Left colon (tissue), 2 donors: ENCODE data around the gene ELAVL4. TPM values are rescaled to one million over a fixed set of nuclear protein-coding genes. Genes with fewer than 3 reads are reported as not detected.

Source experiments
- ATAC-seq: fragments of 200-7000 bp; cut with Tn5 transposase; one replicate; pipeline ENCODE4 v1.9.1; 2020; ENCODE audit warnings: mild to moderate bottlenecking, moderate library complexity
- DNase-seq, 2 donors: peaks; one replicate each; pipeline ENCODE4 v3.0.0-alpha.2; 2020
- intact Hi-C, 2 donors: fragments of 100-400 bp; cut with DNase I in 1 of 2; cut with micrococcal nuclease in 1 of 2; formaldehyde crosslinking; loops; one replicate each; pipeline versions ENCODE4 v1.11.2 to v1.14.0; 2022; cut with DNase I, micrococcal nuclease
- total RNA-seq, 2 donors: library from RNA; stranded (reverse); fragmentation: NEBNext Ultra II Directional; extraction: Animal tissue kit (Norgen Biotek cat#: 25700); gene quantifications; one replicate each; pipeline ENCODE4 v1.2.1, GENCODE V29; 2021
- donor health status: DM: no; HTN: no; CAD: no.
- donor health status: DM: yes; HTN: yes; CAD: no.

The ELAVL4 gene
- total RNA-seq, 2 donors from 2014 or later: 0.79 to 1.2 TPM

DNA sequence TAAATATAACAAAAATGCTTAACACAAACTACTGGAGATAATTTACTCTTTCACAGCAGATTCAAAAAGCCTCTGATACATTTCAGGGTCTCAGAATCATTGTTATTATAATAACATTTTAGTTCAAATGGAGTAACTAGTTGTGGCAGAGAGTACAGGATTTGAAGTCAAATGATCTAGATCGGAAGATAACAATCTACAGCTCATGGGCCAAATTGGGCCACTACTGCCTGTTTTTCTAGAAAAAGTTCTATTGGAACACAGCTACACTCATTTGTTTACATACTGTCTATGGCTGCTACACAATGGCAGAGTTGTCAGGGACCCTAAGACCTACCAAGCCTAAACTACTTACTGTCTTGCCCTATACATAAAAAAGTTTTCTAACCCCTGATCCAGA, 63.6 kb downstream of the ELAVL4 start:
- intact Hi-C loops: no loop called here
- ATAC-seq (no peak), DNase-seq (no peak)

DNA sequence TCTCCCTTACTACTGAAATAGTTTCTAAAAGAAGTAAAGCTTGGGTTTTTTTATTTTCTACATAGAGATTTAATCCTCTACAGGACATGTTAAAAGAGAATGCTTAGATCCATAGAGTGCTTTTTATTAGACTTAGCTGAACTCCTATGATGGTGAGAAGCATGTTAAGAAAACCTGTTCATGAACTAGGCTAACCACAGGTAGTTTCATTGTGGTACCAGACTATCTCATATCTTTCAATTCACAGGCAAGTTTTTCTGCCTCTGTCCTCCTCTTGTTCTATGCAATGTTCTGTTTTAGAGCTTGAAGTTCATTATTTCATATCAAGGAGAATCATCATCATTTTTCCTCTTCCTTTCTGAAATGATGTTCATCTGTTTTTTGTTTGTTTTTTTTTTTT, 65.4 kb downstream of the ELAVL4 start:
- intact Hi-C loops: no loop called here
- no peak for DNase-seq
- ATAC-seq: no peak

DNA sequence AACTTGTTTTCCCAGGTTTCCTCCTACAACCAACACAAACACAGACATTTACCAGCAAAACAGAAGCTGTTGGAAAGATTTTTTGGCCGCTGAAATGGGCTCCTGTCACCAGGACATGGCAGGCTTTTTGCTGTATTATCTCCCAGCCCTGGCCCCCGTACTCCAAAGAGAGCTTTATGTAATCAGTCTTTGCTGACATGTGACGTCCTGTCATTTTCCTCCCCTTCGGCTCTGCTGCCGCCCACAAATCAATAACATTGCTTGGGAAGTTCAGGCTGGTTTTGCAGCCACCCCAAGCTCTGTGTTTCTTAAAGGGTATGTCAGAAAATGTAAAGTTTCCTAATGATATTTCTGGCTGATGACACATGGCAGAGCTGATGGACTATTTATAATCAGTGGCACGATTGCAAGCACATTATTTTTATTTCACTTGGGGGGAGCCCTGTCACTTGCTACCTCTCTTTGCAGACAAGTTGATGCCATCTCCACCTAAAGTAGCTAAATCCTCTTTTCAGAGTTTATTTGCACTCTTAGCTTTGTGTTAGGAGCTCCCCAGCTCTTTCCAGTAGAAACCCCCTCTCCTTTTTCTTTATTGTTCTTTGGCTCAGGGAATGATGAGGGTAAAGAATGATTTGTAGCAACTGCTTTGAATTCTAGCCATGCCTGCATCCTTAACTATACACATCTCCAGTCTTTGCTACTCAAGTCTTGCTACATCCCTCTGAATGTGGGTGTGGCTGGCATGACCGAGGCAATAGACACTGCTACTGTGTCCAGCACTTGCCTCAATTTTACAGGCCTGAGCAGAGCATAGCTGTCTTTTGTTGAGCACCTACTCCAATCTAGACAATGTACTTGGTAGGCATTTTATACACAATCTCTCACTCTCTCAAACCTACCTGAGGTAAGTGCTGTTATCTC, 67.3 kb downstream of the ELAVL4 start:
- intact Hi-C loops: no loop called here
- no peak for DNase-seq
- no peak for ATAC-seq

DNA sequence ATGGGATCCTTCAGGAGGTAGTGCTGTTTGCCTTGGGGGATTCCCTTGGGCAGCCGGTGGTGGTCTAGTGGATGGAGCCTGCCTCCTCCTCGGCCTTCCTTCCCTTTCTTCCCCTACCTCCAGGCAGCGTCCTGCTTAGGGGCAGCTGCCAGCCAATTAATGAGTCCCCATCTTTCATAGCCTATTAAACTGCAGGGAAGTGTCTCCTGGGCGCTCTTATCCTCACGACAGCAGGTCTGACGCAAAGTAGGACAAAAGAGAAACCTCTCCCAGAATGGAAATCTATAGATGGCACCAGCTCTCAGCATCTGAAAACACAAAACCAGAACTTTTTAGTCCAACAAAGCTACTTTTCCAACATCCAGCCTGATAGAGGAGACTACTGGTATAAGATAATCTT, 69.3 kb downstream of the ELAVL4 start:
- intact Hi-C loops: no loop called here
- DNase-seq (no peak), ATAC-seq (no peak)

DNA sequence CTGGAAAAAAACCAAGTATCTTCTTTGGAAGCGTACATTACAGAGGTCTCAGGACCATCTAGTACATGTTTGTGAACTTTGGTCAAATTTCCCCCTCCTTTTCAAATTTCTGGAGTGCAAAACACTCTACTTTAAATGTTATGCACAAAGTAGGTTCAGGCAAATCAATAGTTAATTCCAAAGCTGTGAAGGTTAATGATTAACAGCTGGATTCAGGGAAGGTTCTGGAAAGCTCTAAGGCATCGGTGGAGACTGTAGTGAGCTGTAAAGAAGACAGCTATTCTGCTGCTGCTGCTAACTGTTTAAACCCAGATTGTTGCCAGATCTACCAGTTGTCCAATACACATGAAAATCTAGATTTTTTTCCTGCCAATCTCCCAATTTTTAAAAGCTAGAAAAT, 70.9 kb downstream of the ELAVL4 start:
- no peak for ATAC-seq
- intact Hi-C loops: no loop called here
- no peak for DNase-seq

DNA sequence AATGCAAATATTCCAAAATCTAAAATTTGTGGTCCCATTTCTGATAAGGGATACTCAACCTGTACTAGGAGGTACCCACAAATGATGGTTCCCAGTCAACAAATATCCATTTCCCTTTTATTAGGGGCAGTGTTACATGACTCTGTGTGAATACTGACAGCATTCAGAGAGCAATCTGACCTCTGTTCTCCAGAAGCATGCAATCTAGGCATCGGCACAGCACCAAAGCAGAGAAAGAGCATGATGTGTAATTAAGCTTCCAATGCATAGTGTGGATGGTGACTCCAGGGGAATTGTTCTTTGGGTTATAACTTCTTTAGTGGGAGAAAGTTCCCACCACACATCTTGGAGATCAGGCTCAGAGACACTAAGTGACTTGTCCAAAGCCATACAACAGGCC, 71.6 kb downstream of the ELAVL4 start:
- intact Hi-C loops: no loop called here
- no peak for DNase-seq
- no peak for ATAC-seq

DNA sequence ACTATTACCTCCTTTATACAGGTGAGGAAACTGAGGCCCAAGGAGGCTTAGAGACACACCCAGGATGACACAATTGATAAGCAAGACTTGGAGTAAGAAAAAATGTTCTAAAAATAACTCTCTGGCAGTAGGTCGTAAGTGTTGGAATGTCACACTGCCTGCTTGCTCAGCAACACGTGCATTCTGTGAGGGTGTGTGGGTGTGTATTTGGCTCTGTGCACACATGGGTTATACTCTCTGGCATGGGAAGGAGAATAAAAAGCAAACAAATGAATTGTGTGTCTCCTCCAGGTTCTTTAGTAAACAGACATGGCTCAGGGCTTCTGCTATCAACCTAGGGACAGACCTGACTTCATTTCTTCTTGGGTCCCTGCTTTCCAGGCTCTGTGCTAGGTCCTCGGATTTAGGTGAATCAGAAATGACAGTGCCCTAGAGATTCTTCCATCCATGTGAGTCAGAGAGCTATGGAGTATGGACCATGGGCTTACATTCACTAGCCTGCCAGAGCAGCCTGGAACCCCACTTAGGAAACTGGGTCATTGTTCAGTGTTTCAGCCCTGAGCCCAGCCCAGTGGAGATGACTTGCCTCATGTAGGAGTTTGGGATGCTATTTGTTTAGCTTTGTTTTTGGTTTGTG, 72.4 kb downstream of the ELAVL4 start:
- intact Hi-C loops: no loop called here
- no peak for ATAC-seq
- DNase-seq: no peak

DNA sequence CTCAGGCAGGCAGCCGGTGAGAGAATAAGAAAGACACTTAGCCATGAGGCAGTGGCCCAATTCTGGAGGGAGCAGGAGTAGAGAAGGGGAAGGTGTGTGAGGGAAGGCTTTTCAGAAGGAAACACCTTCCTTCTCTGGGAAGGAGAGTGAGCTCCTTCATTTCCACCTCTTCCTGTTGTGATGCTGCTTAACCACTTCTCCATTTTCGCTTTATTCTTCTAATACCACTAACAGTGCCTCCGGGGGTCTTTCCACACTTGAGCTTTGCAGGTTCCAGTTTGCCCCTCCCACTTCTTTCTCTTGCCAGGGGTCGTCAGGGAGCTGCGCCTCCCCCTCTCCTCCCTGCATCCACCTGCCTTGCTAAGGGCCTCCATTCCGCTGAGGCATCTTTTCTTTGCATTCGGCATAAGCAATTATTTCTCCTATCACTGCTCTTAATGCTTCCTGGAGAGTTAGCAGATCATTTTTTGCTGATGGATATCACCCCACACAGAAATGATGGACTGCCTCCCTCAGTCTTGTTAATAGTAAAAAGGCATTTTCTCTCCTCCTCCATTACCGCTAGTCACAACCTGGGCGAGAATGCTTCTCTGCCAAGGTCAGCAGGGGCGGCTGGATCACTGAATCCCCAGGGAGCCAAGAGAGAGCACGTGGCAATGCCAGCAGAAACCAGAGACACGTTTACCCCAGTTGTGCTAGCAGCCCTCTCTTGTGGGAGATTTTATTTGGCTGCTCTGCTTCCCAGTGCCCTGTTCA, 74.8 kb downstream of the ELAVL4 start:
- ATAC-seq (no peak), DNase-seq (no peak)
- intact Hi-C loops: no loop called here

DNA sequence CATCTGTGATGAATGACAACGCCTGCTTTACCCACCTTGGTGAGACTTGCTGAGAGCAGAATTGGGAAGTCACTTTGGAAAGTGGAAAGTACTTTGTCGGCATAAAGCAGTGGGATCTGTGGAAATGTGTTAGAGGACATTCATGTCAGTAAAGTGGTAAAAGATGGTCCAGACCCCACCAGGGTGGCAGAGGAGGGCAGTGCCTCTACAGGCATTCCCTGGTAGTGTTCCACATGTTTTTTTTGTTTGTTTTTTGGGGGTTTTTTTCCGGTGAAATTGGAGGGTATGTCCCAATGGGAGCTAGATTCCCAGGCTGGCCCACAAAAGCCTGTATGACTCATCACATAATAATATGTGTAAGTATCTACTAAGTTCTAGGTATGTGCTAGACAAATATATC, 80.6 kb downstream of the ELAVL4 start:
- no peak for ATAC-seq
- no peak for DNase-seq
- intact Hi-C loops: no loop called here

DNA sequence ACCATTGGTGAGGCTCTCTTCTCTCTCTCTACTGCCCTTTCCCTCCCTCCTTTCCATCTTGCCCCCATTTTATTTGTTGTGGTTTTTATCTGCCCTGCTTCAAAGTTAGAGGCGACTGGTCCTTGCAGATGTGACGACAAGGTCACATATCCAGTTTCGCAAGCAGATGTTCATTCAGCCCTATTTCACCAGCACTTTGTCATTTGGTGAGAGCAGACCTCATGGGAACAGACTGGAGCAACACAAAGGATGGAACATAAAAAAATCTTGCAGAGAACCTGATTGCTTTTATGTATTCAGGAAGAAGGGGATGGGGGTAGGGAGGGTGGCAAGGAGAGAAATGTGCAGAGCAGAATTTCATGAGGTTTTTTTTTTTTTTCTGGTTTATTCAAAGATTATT, 84.3 kb downstream of the ELAVL4 start:
- no peak for ATAC-seq
- intact Hi-C loops: no loop called here
- DNase-seq: no peak

DNA sequence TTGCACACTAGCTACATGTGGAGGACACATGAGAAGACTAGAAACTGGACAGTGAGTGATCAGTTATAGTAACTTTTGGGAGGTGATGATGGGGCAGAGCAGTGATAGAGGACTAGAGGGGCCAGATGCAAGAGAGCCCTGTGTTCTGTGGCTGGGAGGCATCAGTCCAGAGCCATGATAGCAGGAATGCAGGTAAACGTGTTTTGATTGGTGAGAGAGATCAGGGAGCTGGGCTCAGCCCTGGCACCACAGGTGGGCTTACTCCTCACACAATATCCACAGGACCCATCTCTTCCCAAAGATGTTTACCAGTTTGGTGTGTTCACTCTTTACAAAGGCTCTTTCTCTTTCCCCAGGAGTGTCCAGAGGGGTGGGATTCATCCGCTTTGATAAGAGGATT, 86.5 kb downstream of the ELAVL4 start:
- intact Hi-C loops: no loop called here
- no peak for DNase-seq

DNA sequence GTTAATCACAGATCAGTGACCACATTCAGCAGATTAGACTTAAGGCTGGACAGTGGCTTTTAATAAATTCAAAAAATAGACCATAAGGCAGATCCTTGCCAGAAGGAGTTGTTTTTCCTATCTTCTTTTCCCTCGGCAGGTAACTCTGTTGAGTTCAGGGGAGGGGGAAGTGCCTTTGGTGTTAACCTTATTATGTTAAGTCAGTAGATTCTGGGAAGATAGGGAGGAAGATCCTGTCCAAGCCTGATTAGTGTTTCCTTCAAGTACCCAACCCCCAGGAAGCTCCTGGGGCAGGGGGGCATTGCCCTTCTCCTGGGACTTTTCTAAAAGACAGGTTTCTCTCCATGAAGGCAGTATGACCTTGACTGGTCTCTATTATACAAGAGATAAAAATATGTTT, 87.4 kb downstream of the ELAVL4 start:
- DNase-seq (no peak), ATAC-seq (no peak)
- intact Hi-C loops: no loop called here

More for the DNA sequence above, 86.5 kb downstream of the ELAVL4 start:
- ATAC-seq: no peak

DNA sequence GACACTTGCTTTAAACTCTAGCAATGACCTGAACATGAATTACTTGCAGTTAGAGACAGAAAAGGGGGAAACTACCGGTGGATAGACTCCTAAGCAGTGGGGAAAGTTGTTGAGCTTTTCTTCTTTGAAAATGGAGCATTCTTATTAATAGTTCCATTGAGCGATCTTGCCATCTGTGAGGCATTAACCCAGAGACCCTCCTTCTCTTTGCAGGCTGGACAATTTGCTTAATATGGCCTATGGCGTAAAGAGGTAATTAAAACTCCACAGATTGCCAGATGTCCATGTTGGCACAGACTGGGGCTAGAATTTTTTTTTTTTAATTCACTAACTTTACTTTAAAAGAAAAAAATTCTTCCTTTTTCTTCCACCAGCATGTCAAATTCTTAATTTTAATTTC, 88.5 kb downstream of the ELAVL4 start:
- no peak for DNase-seq
- intact Hi-C loops: no loop called here
- ATAC-seq: no peak

DNA sequence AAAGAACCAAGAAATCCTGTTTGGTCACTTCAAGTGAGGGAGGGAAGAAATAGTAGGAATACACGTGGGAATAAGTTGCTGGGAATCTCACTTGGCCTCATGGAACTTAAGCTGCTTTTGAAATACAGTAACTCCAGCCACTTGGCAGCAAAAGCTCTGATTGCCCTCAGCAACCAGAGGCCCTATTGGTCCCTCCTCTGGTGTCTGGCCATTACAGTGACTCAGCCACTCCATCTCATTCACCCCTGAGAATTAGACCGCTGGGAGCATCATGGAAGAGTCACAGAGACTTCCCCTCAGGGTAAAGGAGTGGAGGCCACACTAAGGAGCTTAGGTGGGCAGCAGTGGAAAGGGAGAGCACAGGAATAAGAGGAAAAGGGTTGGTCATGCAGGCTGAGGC, 99.6 kb downstream of the ELAVL4 start:
- DNase-seq: no peak
- no peak for ATAC-seq
- intact Hi-C loops: no loop called here

DNA sequence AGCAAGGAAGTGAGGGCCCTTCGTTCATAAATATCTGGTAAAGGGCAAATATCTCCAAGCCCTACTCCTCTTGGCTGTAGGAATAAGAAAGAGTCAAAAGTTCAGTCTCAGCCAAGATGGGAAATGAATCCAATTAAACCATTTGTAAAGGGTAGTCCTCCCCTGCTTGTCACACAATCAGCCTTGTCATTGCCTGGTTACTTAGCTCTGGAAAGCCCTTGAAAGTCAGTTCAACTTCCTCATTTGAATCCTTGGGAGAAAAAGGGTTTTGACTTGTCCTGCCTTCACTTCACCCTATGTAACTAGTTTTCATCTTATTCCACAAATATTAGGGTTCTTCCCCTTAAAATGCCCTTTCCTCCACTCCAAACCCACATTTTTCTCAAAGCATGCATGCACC, 100.0 kb downstream of the ELAVL4 start:
- intact Hi-C loops: no loop called here
- DNase-seq (no peak), ATAC-seq (no peak)

DNA sequence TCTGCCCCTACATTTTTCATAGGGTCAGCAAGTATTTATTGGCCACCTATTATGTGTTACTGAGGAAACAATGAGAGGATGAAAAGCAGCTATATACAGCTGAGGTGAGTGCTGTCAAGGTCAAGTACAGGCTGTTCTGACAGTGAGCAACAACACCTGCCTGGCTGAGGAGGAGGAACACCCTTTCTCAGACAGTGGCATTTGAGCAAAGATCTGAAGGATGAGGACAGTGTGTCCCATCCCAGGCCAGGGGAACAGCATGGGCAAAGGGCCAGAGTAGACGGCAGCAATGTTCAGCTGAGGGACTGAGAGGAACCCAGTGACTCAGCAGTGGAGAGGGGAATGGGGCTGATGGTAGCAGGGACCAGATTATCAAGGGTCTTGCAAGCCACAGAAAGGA, 101.0 kb downstream of the ELAVL4 start:
- no peak for ATAC-seq
- no peak for DNase-seq
- intact Hi-C loops: no loop called here

DNA sequence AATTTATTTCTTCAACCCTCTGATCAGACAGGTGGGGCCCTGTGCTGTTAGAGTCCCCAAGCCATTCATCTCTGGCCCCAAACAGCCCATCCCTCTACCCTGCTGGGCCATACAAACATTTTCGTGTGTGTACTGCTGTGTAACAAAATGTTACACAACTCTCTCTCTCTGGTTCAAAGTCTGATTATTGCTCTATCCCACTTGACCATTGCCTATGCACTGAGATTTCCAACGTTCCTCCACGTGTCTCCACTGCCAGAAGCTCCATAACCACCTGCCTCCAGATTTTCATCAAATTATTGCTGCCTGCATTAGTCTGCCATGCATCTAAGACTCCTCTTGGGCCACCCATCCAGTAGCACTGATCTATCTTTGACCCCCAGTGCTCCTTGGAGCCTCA, 104.8 kb downstream of the ELAVL4 start:
- DNase-seq: no peak
- intact Hi-C loops: no loop called here
- no peak for ATAC-seq

DNA sequence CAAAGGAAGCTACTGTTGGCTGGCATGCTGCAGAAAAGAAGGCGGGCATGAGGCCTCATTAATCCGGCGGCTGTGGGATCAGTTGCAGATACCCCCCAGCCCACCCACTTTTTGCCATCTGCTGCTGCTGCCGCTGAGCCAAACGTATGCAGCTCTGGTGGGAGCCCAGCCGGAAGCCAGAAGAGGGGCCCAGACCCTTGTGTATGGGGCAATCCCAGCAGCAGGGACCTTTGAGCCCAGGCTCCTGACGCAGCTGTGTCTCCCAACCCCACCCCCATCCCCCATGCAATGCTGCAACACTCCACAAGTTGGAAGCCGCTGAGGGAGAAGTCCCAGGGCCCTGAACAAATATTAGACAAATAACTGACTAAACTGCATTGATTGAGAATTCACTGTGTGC, 106.0 kb downstream of the ELAVL4 start:
- no peak for DNase-seq
- ATAC-seq: no peak

DNA sequence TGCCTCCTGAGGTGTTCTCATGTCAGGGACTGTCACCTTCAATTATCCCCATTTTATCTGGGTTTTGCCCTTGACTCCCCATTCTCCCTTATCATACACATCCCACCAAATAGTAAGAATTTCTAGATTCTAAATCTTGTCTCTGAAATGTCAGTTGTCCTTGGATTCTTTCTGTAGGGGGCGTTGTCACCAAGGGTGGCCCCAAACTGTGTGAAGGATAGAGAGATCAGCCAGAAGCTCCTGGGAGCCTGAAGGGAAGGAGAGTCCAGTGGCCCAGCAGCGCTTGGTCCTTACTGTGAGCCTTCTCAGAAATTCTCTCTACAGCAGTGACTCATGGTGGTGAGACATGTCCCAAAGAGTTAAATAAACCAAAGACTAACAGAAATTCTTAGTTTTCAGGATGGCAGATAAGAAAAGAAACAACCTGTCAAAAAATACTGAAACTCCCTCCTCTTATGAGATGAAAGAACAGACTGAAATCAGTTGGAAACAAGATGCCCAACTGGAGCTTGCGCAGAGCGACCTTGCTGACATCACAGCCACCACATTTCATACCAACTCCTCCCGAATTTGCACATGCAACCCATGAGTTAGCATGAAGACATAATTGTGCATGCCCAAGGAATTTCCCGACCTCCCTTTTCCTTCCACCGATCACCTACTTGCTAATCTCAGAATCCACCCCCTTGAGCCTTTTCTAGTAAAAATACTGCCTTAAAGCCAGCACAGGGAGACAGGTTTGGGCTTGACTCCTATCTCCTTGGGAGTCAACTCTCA, 109.8 kb downstream of the ELAVL4 start:
- ATAC-seq (no peak), DNase-seq (no peak)
- intact Hi-C loops: no loop called here

More for the DNA sequence above, 106.0 kb downstream of the ELAVL4 start:
- intact Hi-C loops: no loop called here
